NCI-H1092 (cell line): ENCODE data around the gene CALN1.
A peak's percentile ranks its signal among the peaks of the same experiment; 100 is the strongest.
"Not testable (repeated sequence)": the region's sequence is repeated elsewhere in the genome, so short reads cannot be mapped to it uniquely, and the experiment has no call there.

Experiments
- DNase-seq: peaks from one replicate; lab custom pipeline; 2025; lab: John Stamatoyannopoulos, UW

Gene CALN1

DNA sequence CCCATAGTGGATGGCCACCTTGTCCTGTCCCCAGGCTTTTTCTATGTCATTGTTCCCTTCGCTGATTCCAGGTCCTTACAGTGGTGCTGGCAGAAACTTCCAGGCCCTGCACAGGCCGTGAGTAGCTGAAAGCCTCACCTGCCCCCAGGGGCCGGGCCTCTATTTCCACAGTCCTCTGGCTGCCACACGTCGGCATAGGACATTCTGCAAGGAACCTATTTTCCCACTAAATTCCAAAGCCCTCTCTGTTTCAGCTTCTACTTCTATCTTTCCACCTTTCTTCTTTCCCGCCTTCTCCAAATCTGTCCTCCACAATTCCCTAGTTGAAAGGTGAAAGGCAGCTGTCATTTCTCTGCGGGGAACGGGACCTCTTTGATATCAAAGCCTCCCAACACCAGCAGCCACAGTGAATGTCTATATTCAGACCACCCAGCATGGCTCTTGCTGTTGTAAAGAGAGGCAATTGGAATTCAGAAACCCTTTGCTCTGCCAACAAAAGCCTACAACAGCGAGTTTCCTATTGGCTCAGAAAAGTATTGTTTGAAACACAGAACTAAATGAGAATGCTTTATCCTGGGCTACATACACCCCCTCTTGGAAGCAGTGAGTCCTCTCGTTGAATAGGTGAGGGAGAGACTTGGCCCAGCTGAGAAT, 672.5 kb downstream of the CALN1 start:
- no peak for DNase-seq

DNA sequence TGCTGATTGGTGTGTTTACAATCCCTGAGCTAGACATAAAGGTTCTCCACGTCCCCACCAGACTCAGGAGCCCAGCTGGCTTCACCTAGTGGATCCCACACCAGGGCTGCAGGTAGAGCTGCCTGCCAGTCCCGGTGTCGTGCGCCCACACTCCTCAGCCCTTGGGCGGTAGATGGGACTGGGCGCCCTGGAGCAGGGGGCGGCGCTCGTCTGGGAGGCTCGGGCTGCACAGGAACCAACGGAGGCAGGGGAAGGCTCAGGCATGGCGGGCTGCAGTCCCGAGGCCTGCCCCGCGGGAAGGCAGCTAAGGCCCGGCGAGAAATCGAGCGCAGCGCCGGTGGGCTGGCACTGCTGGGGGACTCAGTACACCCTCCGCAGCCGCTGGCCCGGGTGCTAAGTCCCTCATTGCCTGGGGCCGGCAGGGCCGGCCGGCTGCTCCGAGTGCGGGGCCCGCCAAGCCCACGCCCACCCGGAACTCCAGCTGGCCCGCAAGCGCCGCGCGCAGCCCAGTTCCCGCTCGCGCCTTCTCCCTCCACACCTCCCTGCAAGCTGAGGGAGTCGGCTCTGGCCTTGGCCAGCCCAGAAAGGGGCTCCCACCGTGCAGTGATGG, 674.1 kb downstream of the CALN1 start:
- not testable (repeated sequence) for DNase-seq

DNA sequence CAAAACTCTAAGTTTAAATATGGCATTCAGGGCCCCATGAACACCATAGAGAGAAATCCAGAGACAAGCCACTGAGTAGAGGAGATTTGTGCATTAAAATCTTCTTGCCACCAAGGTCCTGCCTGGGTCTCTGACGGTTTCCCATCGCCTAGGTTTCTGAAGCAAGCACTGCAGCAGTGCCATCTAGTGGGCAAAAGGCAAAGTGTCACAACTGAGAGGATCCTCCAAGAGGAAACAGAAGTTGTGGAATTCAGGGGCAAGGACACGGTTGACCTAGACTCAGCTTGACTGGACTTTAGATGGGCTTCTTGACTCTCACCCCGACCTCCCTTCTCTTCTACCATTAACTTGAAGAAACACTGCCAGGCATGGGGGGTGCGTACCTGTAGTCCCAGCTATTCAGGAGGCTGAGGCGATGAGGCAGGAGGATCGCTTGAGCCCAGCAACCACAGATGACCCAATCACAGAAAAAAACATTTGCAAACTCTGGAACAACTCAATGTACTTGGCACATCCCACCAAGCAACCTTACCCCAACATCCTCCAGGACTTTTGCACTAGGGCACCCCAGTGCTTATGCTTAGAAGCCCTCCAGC, 676.1 kb downstream of the CALN1 start:
- peak; percentile 22 for DNase-seq

DNA sequence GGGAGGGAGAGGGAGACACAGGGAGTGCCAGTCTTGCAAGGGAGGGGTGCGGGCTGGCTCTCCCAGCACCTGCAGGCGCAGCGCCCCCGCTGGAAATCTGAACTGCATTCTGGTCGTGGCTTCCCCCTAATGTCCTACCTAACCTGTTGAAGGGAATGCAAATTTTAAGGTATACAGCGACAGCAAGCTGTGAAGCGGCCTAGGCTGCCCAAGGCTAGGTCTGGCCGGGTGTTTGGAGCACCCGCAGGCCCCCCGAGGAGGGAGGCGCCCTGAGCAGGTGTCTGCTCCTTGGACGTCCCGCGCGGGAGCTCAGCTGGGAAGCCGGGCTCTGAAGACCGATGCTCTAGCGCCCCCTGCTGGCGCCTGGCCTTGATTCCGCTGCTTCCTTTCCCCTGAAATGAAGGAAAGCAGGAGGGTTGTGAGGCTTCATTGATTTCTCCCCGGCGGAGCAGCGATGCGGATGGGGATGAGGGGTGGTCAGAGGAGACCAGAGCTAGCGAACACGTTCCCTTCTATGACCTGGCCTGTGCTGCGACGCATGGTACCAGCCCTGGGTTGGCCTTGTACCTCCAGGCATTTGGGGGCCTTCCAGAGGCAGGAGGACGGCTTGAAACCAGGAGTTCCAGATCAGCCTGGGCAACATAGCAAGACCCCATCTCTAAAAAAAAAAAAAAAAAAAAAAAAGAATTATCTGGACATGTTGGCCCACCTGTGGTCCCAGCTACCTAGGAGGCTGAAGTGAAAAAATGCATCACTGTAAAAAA, 678.8 kb downstream of the CALN1 start:
- DNase-seq, result peak; percentile 62

DNA sequence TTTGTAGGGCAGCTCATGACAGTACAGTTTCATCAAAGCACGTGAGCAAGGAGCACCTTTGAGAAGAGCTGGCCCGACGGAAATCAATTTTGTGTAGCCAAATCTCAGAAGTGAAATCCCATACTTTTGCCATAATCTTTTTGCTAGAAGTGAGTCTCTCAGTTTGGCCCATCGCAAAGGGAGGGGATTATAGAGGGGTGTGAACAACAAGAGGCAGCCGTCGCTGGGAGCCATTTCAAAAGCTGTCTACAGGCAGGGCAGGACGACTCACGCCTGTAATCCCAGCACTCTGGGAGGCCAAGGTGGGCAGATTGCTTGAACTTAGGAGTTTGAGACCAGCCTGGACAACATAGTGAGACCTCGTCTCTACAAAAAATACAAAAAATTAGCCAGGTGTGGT, 680.4 kb downstream of the CALN1 start:
- DNase-seq, result no peak
